Cortex of kidney (tissue), 1 donor: ENCODE data around the gene DGAT2.

Source experiments
- DNase-seq: peaks from one replicate; lab custom pipeline; 2025; lab: John Stamatoyannopoulos, UW

Gene DGAT2

GRCh38 chr11:75801362-75802020, 32.9 kb downstream of the DGAT2 start:
- no peak for DNase-seq

GRCh38 chr11:75802021-75802912, 33.7 kb downstream of the DGAT2 start:
- DNase-seq = no peak

- no peak for DNase-seq
Observed at GRCh38 chr11:75802913-75803820, 34.6 kb downstream of the DGAT2 start.

- DNase-seq = no peak
Observed at GRCh38 chr11:75809111-75809510, 40.5 kb downstream of the DGAT2 start.

- DNase-seq = no peak
Observed at GRCh38 chr11:75809991-75810390, 41.4 kb downstream of the DGAT2 start.

GRCh38 chr11:75810637-75811390, 42.2 kb downstream of the DGAT2 start:
- no peak for DNase-seq

- DNase-seq = no peak
Observed at GRCh38 chr11:75811485-75811884, 42.9 kb downstream of the DGAT2 start.

GRCh38 chr11:75812542-75813040, 44.0 kb downstream of the DGAT2 start:
- no peak for DNase-seq

- DNase-seq = no peak
Observed at GRCh38 chr11:75813124-75813523, 44.5 kb downstream of the DGAT2 start.

GRCh38 chr11:75813622-75814039, 45.1 kb downstream of the DGAT2 start:
- DNase-seq = no peak

GRCh38 chr11:75814363-75814676, 45.7 kb downstream of the DGAT2 start:
- DNase-seq = no peak

GRCh38 chr11:75814677-75815344, 46.2 kb downstream of the DGAT2 start, which contains the start of gene UVRAG:
TSS of gene UVRAG (plus strand) at chr11:75815210. CDS start at chr11:75815408, 198 bp downstream.
- peak; percentile 75 for DNase-seq

- peak; percentile 34 for DNase-seq
Observed at GRCh38 chr11:75815345-75816168, 47.0 kb downstream of the DGAT2 start.

- DNase-seq = no peak
Observed at GRCh38 chr11:75816561-75817239, 48.1 kb downstream of the DGAT2 start.

GRCh38 chr11:75820645-75821044, 52.1 kb downstream of the DGAT2 start:
- no peak for DNase-seq

- no peak for DNase-seq
Observed at GRCh38 chr11:75821202-75821601, 52.6 kb downstream of the DGAT2 start.

GRCh38 chr11:75822541-75822940, 54.0 kb downstream of the DGAT2 start:
- DNase-seq = no peak

GRCh38 chr11:75823415-75823814, 54.8 kb downstream of the DGAT2 start:
- no peak for DNase-seq

GRCh38 chr11:75823946-75824345, 55.4 kb downstream of the DGAT2 start:
- no peak for DNase-seq
